Kidney glomerular epithelial cell (primary cell): Measurements from ENCODE around the gene GRM5.
"Not testable (repeated sequence)": the region's sequence is repeated elsewhere in the genome, so short reads cannot be mapped to it uniquely, and the experiment has no call there.

Experiments used
- DNase-seq: peaks from one replicate; lab custom pipeline; 2025; lab: John Stamatoyannopoulos, UW

The GRM5 gene

GRCh38 chr11:88495836-88496235 lies 569.9 kb downstream of the GRM5 start:
- no peak for DNase-seq

GRCh38 chr11:88494848-88495247 lies 570.9 kb downstream of the GRM5 start:
- no peak for DNase-seq

- DNase-seq: no peak
Observed at GRCh38 chr11:88491674-88492073, 574.1 kb downstream of the GRM5 start.

GRCh38 chr11:88489030-88489429 lies 576.8 kb downstream of the GRM5 start:
- no peak for DNase-seq

- DNase-seq: no peak
Observed at GRCh38 chr11:88487646-88488045, 578.1 kb downstream of the GRM5 start.

- peak; percentile 38 for DNase-seq
Observed at GRCh38 chr11:88484873-88485621, 580.7 kb downstream of the GRM5 start.

- no peak for DNase-seq
Observed at GRCh38 chr11:88482871-88483301, 582.9 kb downstream of the GRM5 start.

GRCh38 chr11:88480223-88480622 lies 585.6 kb downstream of the GRM5 start:
- peak; percentile 94 for DNase-seq

GRCh38 chr11:88478136-88478815 lies 587.5 kb downstream of the GRM5 start:
- no peak for DNase-seq

GRCh38 chr11:88475991-88476418 lies 589.8 kb downstream of the GRM5 start:
- no peak for DNase-seq

- DNase-seq: no peak
Observed at GRCh38 chr11:88474655-88475054, 591.1 kb downstream of the GRM5 start.

- DNase-seq: no peak
Observed at GRCh38 chr11:88469561-88470225, 596.1 kb downstream of the GRM5 start.

- no peak for DNase-seq
Observed at GRCh38 chr11:88464528-88464927, 601.3 kb downstream of the GRM5 start.

- not testable (repeated sequence) for DNase-seq
Observed at GRCh38 chr11:88463301-88463700, 602.5 kb downstream of the GRM5 start.

GRCh38 chr11:88458047-88458446 lies 607.7 kb downstream of the GRM5 start:
- not testable (repeated sequence) for DNase-seq

GRCh38 chr11:88455974-88456373 lies 609.8 kb downstream of the GRM5 start:
- no peak for DNase-seq

GRCh38 chr11:88454881-88455280 lies 610.9 kb downstream of the GRM5 start:
- no peak for DNase-seq
